AG04450 (cell line): ENCODE results near the gene GET3. TPM values are rescaled to one million over a fixed set of nuclear protein-coding genes. Genes with fewer than 3 reads are reported as not detected.

ENCODE experiments used
- CTCF ChIA-PET: fragments of 300-600, 350-600 bp; formaldehyde crosslinking; extraction: SDS; loops from one replicate; lab custom pipeline; 2022; ENCODE audit warnings: antibody characterized with exemption, inconsistent platforms; lab: Charles Lee
- POLR2A ChIA-PET: fragments of 350-600 bp; formaldehyde crosslinking; extraction: SDS; loops from one replicate; lab custom pipeline; 2021; ENCODE audit warnings: antibody characterized with exemption, inconsistent platforms; lab: Yijun Ruan, JAX
- DNase-seq: peaks from one replicate; pipeline ENCODE4 v3.0.0-alpha.2; 2011; ENCODE audit warnings: low read depth, low spot score
- H3K27ac ChIP-seq: one replicate; pipeline ENCODE4 v1.5.1; 2012; ENCODE audit warnings: low read depth, low read length, control low read depth
- H3K27me3 ChIP-seq: one replicate; pipeline ENCODE4 v1.6.0; 2012; ENCODE audit warnings: low read length; ENCODE audit not compliant: control insufficient read depth, insufficient read depth
- H3K4me3 ChIP-seq: 2 replicates; pipeline ENCODE4 v1.5.1; 2011; ENCODE audit warnings: mild to moderate bottlenecking, low read depth, low read length, control low read depth
- H3K9me3 ChIP-seq: 2 replicates; pipeline ENCODE4 v1.5.1; 2012; ENCODE audit warnings: low read length; ENCODE audit not compliant: control insufficient read depth, insufficient read depth
- CTCF ChIP-seq: IDR thresholded peaks from 2 replicates; pipeline ENCODE4 v1.5.1; 2011; ENCODE audit warnings: low read depth, low read length, control low read depth, inconsistent platforms
- polyA plus RNA-seq: library from polyadenylated mRNA; depleted of rRNA; stranded (reverse); fragments of >200 nt; gene quantifications from 2 replicates; pipeline ENCODE4 v1.2.3, GENCODE V29; 2011

GET3 gene
- polyA plus RNA-seq, 1 experiment: 114 TPM

DNA sequence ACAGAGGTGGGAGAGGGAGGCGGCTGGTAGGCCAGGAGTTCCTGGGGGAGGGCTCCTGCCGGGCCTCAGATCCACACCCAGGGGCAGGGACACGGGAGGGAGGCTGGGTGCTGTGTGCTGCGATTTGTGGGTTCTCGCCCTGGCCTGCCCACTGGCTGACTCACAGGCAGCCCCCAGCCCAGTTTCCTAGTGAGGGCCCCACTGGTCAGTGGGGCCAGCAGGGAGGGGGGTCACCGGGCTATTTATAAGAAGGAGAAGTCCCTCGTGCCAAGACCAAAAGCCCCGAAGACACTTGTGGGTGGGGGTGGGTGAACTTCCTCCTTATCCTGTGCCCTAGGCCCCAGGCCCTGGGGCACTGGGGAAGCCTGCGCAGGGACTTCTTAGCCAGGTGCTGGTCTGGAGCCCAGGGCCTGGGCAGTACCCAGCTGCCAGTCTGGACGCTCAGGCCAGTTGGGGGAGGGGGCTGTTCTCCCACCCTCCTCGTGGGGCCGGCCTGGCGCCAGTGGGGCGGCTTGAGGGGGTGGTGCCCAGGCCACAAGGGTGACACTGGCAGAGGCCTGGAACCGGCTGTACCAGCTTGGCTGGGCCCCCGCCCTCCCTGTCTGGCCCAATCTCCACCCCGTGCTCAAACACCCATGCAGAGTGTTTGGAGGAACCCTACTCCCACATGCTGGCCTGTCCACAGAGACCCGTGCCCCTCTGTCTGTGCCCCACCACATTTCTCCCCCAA, 49.0 kb downstream of the GET3 start:
- POLR2A ChIA-PET: interaction anchor here (0.6 kb wide), 1 partner anchor 10 kb away, joined by 7 read pairs; no protein-coding TSS in a partner anchor

GRCh38 chr19:12786952-12787351, 49.7 kb downstream of the GET3 start:
- H3K27ac ChIP-seq: no peak overlapping the region
- POLR2A ChIA-PET: interaction anchor here (0.6 kb wide), 1 partner anchor 11 kb away, joined by 7 read pairs; no protein-coding TSS in a partner anchor

More for the DNA sequence above, 49.0 kb downstream of the GET3 start:
- H3K4me3 ChIP-seq: no peak overlapping the region
- CTCF ChIA-PET: interaction anchor here (1.4 kb wide), 1 partner anchor 10 kb away, joined by 4 read pairs; no protein-coding TSS in a partner anchor
- no peak for TF ChIP-seq CTCF
- DNase-seq: no peak
- no peaks in the 10 kb centered on the region for H3K27me3 ChIP-seq
- H3K9me3 ChIP-seq: no peaks in the 10 kb centered on the region; the same call in 1 of the 2 replicates
- H3K27ac ChIP-seq: peak overlapping the region; percentile 31

GRCh38 chr19:12787458-12787857, 50.2 kb downstream of the GET3 start:
- POLR2A ChIA-PET: interaction anchor here (0.5 kb wide), 1 partner anchor 59 kb away, joined by 7 read pairs; no protein-coding TSS in a partner anchor
- no peak for DNase-seq
- Histone ChIP-seq H3K9me3 (peaks cover 4% of the 10 kb centered on the region; the same call in 1 of the 2 replicates), H3K4me3 (no peak overlapping the region), H3K27me3 (no peaks in the 10 kb centered on the region), H3K27ac (no peak overlapping the region)
- CTCF ChIA-PET: interaction anchor here (1.0 to 2.3 kb wide), 2 partner anchors 9 to 60 kb away, joined by 3 to 12 read pairs; no protein-coding TSS in a partner anchor
- TF ChIP-seq CTCF: no peak

More at GRCh38 chr19:12786952-12787351, 49.7 kb downstream of the GET3 start:
- no peak for TF ChIP-seq CTCF
- DNase-seq: no peak
- Histone ChIP-seq H3K9me3 (peaks cover 3% of the 10 kb centered on the region; the same call in 1 of the 2 replicates), H3K27me3 (no peaks in the 10 kb centered on the region), H3K4me3 (no peak overlapping the region)
- CTCF ChIA-PET: no interaction called here

- Histone ChIP-seq H3K27ac (peak overlapping the region; percentile 88), H3K27me3 (no peaks in the 10 kb centered on the region), H3K4me3 (peak overlapping the region; percentile 46), H3K9me3 (peaks cover 10% of the 10 kb centered on the region; the same call in 1 of the 2 replicates)
- no peak for DNase-seq
- CTCF ChIA-PET: interaction anchor here (0.6 to 2.3 kb wide), 6 partner anchors 8 to 1077 kb away, joined by 3 to 12 read pairs (median 6); no protein-coding TSS in a partner anchor
- POLR2A ChIA-PET: interaction anchor here (0.5 to 1.9 kb wide), 3 partner anchors 10 to 145 kb away, joined by 4 to 16 read pairs (median 7); partner anchors contain the start of gene FARSA
- TF ChIP-seq CTCF: no peak
These were observed 50.9 kb downstream of the GET3 start for GRCh38 chr19:12788042-12788681.
